HTERT RPE-1 (cell line): Measurements from ENCODE around the gene ZFP92.

Experiments used
- in situ Hi-C: fragments of 300-500 bp; cut with MboI; formaldehyde crosslinking; loops from 4 replicates; pipeline ENCODE4 v1.14.3; 2020; ENCODE audit warnings: low sequenced_read_pairs

Gene ZFP92

GRCh38 chrX:153435845-153436244 lies 24.6 kb downstream of the ZFP92 start:
- in situ Hi-C loops = no loop called here

GRCh38 chrX:153438532-153438931 lies 27.3 kb downstream of the ZFP92 start:
- in situ Hi-C loops = no loop called here

- in situ Hi-C loops = no loop called here
These were observed 28.7 kb downstream of the ZFP92 start for GRCh38 chrX:153439977-153440376.

GRCh38 chrX:153440556-153441135 lies 29.4 kb downstream of the ZFP92 start:
- in situ Hi-C loops = no loop called here

- in situ Hi-C loops = no loop called here
These were observed 30.0 kb downstream of the ZFP92 start for GRCh38 chrX:153441296-153441695.

- in situ Hi-C loops = no loop called here
These were observed 30.7 kb downstream of the ZFP92 start for GRCh38 chrX:153441981-153442380.

GRCh38 chrX:153442463-153442862 lies 31.2 kb downstream of the ZFP92 start:
- in situ Hi-C loops = no loop called here

- in situ Hi-C loops = no loop called here
These were observed 32.4 kb downstream of the ZFP92 start for GRCh38 chrX:153443476-153444332.

- in situ Hi-C loops = no loop called here
These were observed 33.2 kb downstream of the ZFP92 start for GRCh38 chrX:153444333-153445011.

- in situ Hi-C loops = no loop called here
These were observed 34.0 kb downstream of the ZFP92 start for GRCh38 chrX:153445106-153445855.

- in situ Hi-C loops = no loop called here
These were observed 34.8 kb downstream of the ZFP92 start, which contains the start of gene TREX2 for GRCh38 chrX:153445856-153446635. Gene TREX2 (minus strand): TSS chrX:153446056. CDS start chrX:153445430, 626 bp downstream.

GRCh38 chrX:153446636-153446936 lies 35.3 kb downstream of the ZFP92 start:
- in situ Hi-C loops = no loop called here

GRCh38 chrX:153446950-153447580 lies 35.8 kb downstream of the ZFP92 start:
- in situ Hi-C loops = no loop called here

- in situ Hi-C loops = no loop called here
These were observed 36.3 kb downstream of the ZFP92 start for GRCh38 chrX:153447581-153447960.

- in situ Hi-C loops = no loop called here
These were observed 37.5 kb downstream of the ZFP92 start for GRCh38 chrX:153448556-153449367.

GRCh38 chrX:153449368-153450113 lies 38.3 kb downstream of the ZFP92 start:
- in situ Hi-C loops = no loop called here

- in situ Hi-C loops = no loop called here
These were observed 39.1 kb downstream of the ZFP92 start for GRCh38 chrX:153450114-153450948.

- in situ Hi-C loops = no loop called here
These were observed 39.6 kb downstream of the ZFP92 start for GRCh38 chrX:153450949-153451277.
